Left renal pelvis (tissue), 4 donors: ENCODE data around the gene DENND4C. TPM values are rescaled to one million over a fixed set of nuclear protein-coding genes. Genes with fewer than 3 reads are reported as not detected.
"Not testable (repeated sequence)": the region's sequence is repeated elsewhere in the genome, so short reads cannot be mapped to it uniquely, and the experiment has no call there.

Experiments used
- DNase-seq, 4 donors: peaks; one replicate each; pipeline ENCODE4 v3.0.0-alpha.2; 2013; ENCODE audit warnings: low read depth in 4 of 4, low spot score in 3 of 4
- polyA plus RNA-seq, 4 donors: library from polyadenylated mRNA; unstranded; fragments of 120-200 nt; gene quantifications; one replicate each; pipeline ENCODE4 v1.2.1, GENCODE V29; 2013; ENCODE audit not compliant: insufficient read length in 4 of 4

Gene DENND4C
- polyA plus RNA-seq, 4 donors, result 43.7 to 50.9 (median 47.1) TPM

- DNase-seq, result no peak
Measured at GRCh38 chr9:19408316-19408692, 177.8 kb downstream of the DENND4C start.

DNA sequence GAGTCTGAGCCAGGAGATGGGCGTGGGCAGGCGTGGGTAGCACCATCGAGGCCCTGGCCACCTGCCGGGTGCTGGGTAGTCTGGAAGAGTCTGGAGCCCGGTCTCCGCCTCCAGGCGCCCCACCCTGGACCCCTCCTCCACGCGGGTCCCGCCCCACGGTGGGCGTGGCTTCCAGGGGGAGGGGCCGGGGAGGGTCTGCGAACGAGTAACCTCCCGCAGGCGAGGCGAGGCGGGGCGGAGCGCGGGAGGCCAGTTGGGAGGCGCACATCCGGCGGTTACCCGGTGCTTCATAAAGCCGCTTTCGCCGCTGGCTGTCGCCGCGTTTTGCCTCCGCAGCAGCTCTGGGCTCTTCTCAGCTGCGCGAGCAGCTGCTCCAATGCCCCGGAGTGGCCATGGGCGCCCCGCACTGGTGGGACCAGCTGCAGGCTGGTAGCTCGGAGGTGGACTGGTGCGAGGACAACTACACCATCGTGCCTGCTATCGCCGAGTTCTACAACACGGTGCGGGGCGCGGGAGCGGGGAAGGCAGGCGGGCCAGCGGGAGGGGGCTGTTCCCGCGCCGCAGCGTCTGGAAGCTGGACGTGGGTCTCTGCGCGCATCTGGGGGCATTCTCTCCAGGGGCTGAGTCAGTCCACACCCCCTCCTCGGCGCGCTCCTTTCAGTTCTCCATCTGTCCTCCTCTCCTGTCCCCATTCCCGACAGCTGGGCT lies 178.4 kb downstream of the DENND4C start, which contains the start of gene ACER2:
Gene ACER2, plus strand, starts transcription at position 317 of the 708 bp plus-strand sequence. Its CDS starts 76 bp downstream, at position 393.
- DNase-seq, result peak; percentile 81 to 85 (median 84)

DNA sequence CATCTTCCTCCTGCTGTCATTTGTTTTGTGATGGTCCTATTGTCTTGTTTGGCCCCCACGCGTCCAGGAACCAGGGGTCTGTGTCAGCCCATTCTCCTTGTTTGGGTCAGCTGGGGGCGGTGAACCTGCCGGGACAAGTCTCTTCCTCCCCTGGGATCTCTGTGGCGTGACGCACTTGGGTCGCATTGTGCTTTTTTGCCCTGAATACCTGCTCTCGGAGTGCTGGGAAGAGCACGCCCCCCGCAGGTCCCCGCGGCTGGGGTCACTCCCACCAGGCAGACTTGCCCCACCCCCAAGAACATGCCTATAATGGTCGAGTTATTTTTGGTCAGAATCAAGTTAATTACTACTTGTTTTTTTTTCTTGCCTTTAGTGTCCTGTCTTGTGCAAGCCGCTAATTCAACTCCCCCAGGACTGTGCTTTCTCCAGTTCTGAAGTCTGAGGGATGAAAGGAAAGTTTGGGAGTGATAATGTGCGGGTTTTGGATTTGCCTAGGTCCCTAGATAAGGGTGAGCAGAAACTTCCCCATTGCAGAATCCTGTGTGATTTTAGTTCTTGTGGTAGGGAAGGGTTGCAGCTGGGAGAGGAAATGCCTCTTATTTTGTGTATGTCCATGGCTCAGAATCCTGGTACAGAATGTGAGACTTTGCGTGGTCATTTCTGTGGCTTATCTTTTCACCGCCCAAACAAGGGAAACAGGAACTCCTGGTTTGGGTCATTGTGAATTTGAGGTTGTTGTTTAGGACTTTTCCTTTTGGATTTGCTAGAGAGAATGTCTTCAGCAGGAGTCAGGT lies 179.1 kb downstream of the DENND4C start:
- no peak for DNase-seq

DNA sequence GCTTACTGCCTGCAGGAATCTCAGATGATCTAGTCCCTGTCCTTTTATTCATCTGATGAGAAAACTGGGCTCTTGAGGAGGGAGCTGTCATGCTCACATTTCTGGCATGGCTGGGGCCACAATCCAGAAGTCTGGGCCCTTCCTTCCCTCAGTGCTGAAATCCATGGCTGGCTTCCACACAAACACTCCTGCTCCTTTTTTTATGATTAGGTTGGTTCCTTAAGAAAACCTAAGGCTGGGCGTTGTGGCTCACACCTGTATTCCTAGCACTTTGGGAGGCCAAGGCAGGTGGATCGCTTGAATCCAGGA lies 179.7 kb downstream of the DENND4C start:
- no peak for DNase-seq

- DNase-seq, result no peak
Measured at GRCh38 chr9:19410594-19410993, 180.1 kb downstream of the DENND4C start.

- no peak for DNase-seq
Measured at GRCh38 chr9:19411316-19411715, 180.8 kb downstream of the DENND4C start.

DNA sequence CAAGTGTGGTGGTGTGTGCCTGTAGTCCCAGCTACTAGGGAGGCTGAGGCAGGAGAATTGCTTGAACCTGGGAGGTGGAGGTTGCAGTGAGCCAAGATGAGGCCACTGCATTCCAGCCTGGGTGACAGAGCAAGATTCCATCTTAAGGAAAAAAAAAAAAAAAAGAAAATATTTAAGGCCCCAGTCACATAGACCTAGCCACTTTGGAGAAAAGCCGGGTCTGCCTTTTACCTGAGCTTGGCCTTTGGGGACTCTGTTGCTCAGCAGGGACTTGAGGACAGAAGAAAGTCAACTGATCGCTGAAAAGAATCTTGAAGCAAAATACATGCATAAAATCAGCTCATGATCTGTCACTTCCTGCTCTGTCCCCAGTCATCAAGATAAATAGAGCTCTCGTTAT lies 183.0 kb downstream of the DENND4C start:
- not testable (repeated sequence) for DNase-seq

GRCh38 chr9:19416143-19416542 lies 185.7 kb downstream of the DENND4C start:
- DNase-seq, result no peak

- DNase-seq, result no peak
Measured at GRCh38 chr9:19420877-19421276, 190.4 kb downstream of the DENND4C start.

Other genes starting within 250 kb of the DENND4C start
- under 1 TPM; 0.12 to 0.46 (median 0.23) TPM for gene SAXO1, start 197.5 kb upstream of the DENND4C start, polyA plus RNA-seq
- 100 to 1,000 TPM; 102 to 123 (median 111) TPM for gene RRAGA, start 181.3 kb upstream of the DENND4C start, polyA plus RNA-seq
- gene HAUS6, start 127.8 kb upstream of the DENND4C start, polyA plus RNA-seq, result 10 to 100 TPM; 18.6 to 21.2 (median 20.7) TPM
- 100 to 1,000 TPM in 1 of 4 donors, 10 to 100 TPM in 3; 48.8 to 121 (median 87.8) TPM for gene PLIN2, start 103.2 kb upstream of the DENND4C start, polyA plus RNA-seq
- gene RPS6, start 149.5 kb downstream of the DENND4C start, polyA plus RNA-seq, result 1,000 to 10,000 TPM; 2,234 to 3,165 (median 2,897) TPM
- gene ACER2, start 178.3 kb downstream of the DENND4C start, polyA plus RNA-seq, result 10 to 100 TPM in 2 of 4 donors, 1 to 10 TPM in 2; 1.7 to 23.9 (median 15.5) TPM